Hematopoietic multipotent progenitor cell (in vitro differentiated cells): ENCODE measurements around the gene RXYLT1. TPM values are rescaled to one million over a fixed set of nuclear protein-coding genes. Genes with fewer than 3 reads are reported as not detected.

Experiments used
- DNase-seq, 3 donors: peaks; one replicate each; pipeline ENCODE4 v3.0.0-alpha.2; 2011 to 2015; ENCODE audit warnings: low read depth in 2 of 3, low spot score in 2 of 3
- total RNA-seq: library from RNA; depleted of rRNA; stranded (reverse); fragments of >200 nt; gene quantifications from one replicate; pipeline ENCODE4 v1.2.3, GENCODE V29; 2012

Gene RXYLT1
- total RNA-seq, 1 donor: 7.3 TPM

- no peak for DNase-seq
Measured at GRCh38 chr12:63795944-63796343, 16.2 kb downstream of the RXYLT1 start.

DNA sequence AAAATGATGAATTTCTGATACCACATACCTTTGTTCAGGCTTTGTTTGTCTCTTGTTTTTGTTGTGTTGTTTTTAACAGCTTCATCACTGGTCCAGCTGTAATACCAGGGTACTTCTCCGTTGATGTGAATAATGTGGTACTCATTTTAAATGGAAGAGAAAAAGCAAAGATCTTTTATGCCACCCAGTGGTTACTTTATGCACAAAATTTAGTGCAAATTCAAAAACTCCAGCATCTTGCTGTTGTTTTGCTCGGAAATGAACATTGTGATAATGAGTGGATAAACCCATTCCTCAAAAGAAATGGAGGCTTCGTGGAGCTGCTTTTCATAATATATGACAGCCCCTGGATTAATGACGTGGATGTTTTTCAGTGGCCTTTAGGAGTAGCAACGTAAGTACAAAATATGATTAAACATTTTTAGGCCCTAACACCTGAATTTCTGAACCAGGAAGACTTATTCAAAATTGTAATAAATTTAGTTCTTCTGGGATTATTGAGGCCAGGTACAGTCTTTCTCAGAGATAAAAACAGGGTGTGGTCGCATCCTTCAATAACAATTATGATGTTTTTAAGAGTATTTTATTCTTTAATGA, 22.4 kb downstream of the RXYLT1 start:
- DNase-seq: peak in 2 of 3 donors; percentile 26 to 63

- no peak for DNase-seq
Measured at GRCh38 chr12:63804746-63805145, 25.0 kb downstream of the RXYLT1 start.

GRCh38 chr12:63805704-63806672, 26.3 kb downstream of the RXYLT1 start:
- DNase-seq: no peak

DNA sequence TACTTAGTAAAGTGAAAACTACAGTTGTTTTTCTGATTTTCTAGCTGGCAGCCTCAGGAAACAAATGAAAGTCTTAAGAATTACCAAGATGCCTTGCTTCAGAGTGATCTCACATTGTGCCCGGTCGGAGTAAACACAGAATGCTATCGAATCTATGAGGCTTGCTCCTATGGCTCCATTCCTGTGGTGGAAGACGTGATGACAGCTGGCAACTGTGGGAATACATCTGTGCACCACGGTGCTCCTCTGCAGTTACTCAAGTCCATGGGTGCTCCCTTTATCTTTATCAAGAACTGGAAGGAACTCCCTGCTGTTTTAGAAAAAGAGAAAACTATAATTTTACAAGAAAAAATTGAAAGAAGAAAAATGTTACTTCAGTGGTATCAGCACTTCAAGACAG, 28.9 kb downstream of the RXYLT1 start:
- DNase-seq: no peak

- DNase-seq: no peak
Measured at GRCh38 chr12:63809566-63809965, 29.9 kb downstream of the RXYLT1 start.

DNA sequence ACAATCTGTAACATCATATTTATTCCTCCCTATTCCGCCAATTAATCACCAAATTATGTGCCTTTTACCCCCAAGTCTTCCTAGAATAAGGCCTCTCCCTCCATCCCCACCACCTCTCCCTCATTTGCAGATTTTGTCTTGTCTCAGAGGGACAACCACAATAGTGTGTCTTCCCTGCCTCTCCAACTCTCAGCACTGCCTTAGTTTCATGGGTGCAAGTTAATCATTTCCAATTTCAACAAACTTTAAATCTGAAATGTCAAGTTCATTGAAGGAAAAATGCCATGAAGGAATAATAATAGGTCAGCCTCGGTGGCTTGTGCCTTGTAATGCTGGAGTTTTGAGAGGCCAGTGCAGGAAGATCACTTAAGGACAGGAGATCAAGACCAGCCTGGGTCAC, 31.6 kb downstream of the RXYLT1 start:
- DNase-seq: no peak

GRCh38 chr12:63811755-63812154, 32.0 kb downstream of the RXYLT1 start:
- DNase-seq: no peak

DNA sequence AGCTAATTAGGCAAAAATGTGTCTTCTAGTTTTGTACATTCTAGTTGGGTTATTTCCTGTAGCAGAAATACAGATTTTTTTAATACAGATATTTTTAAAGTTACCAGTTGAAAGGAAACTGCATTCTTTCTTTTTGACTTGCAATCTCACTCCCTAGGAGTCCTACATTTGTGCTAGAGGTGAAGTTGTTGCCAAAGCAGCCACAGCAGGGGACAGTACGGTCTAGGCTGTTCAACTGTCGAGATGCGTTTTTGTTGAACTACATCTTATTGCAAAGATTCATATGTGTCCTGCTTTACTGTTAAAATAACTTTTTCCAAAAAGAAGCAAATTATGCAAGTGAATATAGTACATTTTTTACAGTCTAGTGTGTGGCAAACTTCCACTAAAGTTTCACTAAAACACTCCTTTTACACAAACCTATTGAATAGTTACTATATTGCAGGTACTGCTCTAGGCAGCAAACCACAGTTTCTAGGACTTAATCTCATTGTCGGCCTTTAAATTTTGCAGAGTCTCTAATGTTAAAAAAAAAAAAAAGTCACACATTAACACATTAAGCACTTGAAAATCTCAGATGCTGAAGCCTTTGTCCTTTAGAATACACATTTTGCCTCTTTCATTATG, 34.5 kb downstream of the RXYLT1 start:
- no peak for DNase-seq

DNA sequence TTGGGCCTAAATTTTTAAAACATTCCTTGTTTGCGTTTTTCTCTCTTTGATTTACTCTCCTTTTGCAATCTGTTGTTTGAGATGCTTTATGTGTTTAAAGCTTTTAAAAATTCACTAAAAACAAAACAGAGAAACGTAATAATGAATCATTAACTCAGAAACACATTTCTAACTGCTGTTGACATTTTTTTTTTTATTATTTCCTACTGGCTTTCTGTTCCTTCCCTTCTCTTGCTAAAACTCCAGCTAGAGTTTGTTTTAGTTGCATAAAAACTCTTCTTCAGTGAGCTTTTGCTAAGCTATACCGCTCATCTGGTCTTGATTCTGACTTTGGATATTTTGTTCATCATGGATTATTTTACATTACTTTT, 35.8 kb downstream of the RXYLT1 start:
- no peak for DNase-seq

- no peak for DNase-seq
Measured at GRCh38 chr12:63816031-63816430, 36.3 kb downstream of the RXYLT1 start.

DNA sequence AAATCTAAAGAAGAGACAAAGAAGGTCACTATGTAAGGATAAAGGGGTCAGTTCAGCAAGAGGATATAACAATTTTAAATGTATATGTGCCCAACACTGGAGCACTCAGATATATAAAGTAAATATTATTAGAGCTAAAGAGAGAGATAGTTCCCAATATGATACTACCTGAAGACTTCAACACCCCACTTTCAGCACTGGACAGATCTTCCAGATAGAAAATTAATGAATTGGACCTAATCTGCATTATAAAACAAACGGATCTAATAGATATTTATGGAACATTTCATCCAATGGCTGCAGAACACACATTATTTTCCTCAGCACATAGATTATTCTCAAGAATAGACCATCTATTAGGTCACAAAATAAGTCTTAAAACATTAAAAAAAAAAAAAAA, 40.7 kb downstream of the RXYLT1 start:
- no peak for DNase-seq

DNA sequence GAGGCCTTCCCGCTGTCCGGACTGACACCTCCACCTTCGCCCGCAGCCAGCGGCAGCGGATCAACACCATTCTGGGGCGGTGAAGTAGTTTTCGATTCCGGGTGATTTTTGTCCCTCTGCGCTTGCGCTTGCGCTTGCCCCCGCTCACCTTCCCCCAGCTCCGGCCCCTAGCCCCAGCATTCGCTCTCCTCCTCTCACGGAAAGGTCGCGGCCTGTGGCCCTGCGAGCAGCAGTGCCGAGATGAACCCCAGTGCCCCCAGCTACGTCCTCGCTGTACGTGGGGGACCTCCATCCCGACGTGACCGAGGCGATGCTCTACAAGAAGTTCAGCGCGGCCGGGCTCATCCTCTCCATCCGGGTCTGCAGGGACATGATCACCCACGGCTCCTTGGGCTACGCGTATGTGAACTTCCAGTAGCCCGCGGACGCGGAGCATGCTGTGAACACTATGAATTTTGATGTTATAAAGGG, 42.1 kb downstream of the RXYLT1 start:
- peak in 2 of 3 donors; percentile 24 to 25 for DNase-seq

DNA sequence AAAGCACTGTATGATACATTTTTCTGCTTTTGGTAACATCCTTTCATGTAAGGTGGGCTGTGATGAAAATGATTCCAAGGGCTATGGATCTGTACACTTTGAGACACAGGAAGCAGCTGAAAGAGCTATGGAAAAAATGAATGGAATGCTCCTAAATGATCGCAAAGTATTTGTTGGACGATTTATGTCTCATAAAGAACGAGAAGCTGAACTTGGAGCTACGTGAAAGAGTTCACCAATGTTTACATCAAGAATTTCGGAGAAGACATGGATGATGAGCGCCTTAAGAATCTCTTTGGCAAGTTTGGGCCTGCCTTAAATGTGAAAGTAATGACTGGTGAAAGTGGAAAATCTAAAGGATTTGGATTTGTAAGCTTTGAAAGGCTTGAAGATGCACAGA, 42.6 kb downstream of the RXYLT1 start:
- no peak for DNase-seq

- no peak for DNase-seq
Measured at GRCh38 chr12:63823040-63823439, 43.3 kb downstream of the RXYLT1 start.

DNA sequence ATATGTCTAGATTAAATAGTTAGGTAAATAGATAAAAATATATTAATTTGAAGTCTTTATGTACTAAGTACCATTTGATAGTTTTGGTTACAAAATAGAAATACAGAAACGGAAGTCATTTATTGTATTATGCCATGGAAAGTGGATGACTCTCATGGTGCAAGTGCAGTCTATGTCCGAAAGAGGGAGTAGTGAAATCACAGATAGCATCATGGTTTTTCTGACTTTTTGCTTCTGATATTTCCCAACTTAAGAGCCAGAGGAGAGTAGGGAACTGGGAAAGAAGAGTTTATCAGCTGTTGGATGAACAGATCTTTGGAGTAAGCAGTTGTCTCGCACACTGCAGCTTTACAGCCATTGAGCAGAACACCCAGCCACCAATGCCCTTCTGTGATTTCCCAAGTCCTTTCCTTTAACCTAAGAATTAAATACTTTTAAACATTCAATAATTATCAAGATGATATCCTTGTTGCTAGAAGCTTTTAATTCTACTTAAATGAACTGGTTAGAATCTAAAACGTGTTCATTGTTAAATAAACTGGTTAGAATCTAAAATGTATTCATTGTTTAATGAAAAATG, 46.4 kb downstream of the RXYLT1 start:
- DNase-seq: peak in 2 of 3 donors; percentile 29 to 60

- no peak for DNase-seq
Measured at GRCh38 chr12:63828867-63829266, 49.2 kb downstream of the RXYLT1 start.

GRCh38 chr12:63836046-63836445, 56.3 kb downstream of the RXYLT1 start:
- DNase-seq: no peak

DNA sequence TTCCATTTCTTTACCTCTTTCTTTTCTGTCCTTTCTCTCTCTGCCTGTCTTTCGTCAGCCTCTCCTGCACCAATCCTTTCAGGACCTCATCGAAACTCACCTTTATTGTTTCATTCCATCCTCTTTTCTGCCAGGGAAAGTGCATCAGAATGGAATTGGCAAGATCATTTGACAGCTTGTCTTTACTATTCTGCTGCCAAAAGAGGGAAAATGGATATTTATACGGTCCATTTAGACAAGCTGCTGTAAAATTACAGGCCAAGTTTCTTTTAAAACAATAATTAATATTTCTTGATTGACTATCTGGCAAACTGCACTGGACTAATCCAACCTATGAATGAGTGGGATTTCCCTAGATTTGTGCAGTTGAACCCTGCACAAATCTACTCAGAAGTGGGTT, 57.2 kb downstream of the RXYLT1 start:
- no peak for DNase-seq

DNA sequence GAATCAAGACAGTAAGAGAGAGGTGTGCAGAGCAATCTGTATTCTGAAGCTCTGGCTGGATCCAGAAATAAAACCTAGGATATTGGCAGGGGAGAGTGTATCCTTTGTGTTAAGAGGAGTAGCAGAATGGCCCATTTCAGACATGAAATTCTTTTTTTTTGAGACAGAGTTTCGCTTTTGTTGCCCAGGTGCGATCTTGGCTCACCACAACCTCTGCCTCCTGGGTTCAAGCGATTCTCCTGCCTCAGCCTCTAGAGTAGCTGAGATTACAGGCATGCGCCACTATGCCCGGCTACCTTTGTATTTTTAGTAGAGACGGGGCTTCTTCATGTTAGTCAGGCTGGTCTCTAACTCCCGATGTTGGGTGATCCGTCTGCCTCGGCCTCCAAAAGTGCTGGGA, 58.7 kb downstream of the RXYLT1 start:
- DNase-seq: no peak

GRCh38 chr12:63841011-63841410, 61.3 kb downstream of the RXYLT1 start:
- no peak for DNase-seq
